Measurements from ENCODE around the gene TLE2. TPM values are rescaled to one million over a fixed set of nuclear protein-coding genes. Genes with fewer than 3 reads are reported as not detected.

TLE2 gene
- total and polyA plus RNA-seq, 4 experiments from 2014 or later, result 5.5 to 23.1 (median 14.0) TPM

Other genes starting within 250 kb of the TLE2 start
- gene SGTA, start 246.0 kb downstream of the TLE2 start, total RNA-seq, result 10 to 100 TPM; 37.0 to 37.8 TPM
- gene SGTA, start 246.0 kb downstream of the TLE2 start, polyA plus RNA-seq, result 10 to 100 TPM; 27.7 to 34.9 TPM
- gene THOP1, start 243.8 kb downstream of the TLE2 start, total RNA-seq, result 10 to 100 TPM; 25.4 to 26.1 TPM
- 10 to 100 TPM; 21.6 to 31.9 TPM for gene THOP1, start 243.8 kb downstream of the TLE2 start, polyA plus RNA-seq
- 10 to 100 TPM in 1 of 2 experiments, 1 to 10 TPM in 1; 9.1 to 10.5 TPM for gene ZNF554, start 209.4 kb downstream of the TLE2 start, total RNA-seq
- gene ZNF554, start 209.4 kb downstream of the TLE2 start, polyA plus RNA-seq, result 1 to 10 TPM in 1 of 2 donors, under 1 TPM in 1; 0.72 to 5.1 TPM
- gene ZNF555, start 187.8 kb downstream of the TLE2 start, total RNA-seq, result 10 to 100 TPM; 11.0 to 11.5 TPM
- 1 to 10 TPM; 2.2 to 5.1 TPM for gene ZNF555, start 187.8 kb downstream of the TLE2 start, polyA plus RNA-seq
- not detected for gene ZNF556, start 161.9 kb downstream of the TLE2 start, total RNA-seq
- gene ZNF556, start 161.9 kb downstream of the TLE2 start, polyA plus RNA-seq, result not detected
- 1 to 10 TPM; 4.2 to 4.7 TPM for gene ZNF57, start 128.4 kb downstream of the TLE2 start, total RNA-seq
- 1 to 10 TPM; 2.1 to 4.1 TPM for gene ZNF57, start 128.4 kb downstream of the TLE2 start, polyA plus RNA-seq
- 1 to 10 TPM; 5.8 to 6.4 TPM for gene ZNF77, start 84.3 kb downstream of the TLE2 start, total RNA-seq
- 1 to 10 TPM in 1 of 2 donors, under 1 TPM in 1; 0.21 to 2.4 TPM for gene ZNF77, start 84.3 kb downstream of the TLE2 start, polyA plus RNA-seq
- gene TLE6, start 51.7 kb downstream of the TLE2 start, total RNA-seq, result not detected
- not detected for gene TLE6, start 51.7 kb downstream of the TLE2 start, polyA plus RNA-seq
- 100 to 1,000 TPM; 876 to 900 TPM for gene TLE5, start 33.2 kb upstream of the TLE2 start, total RNA-seq
- 100 to 1,000 TPM; 572 to 943 TPM for gene TLE5, start 33.2 kb upstream of the TLE2 start, polyA plus RNA-seq
- gene GNA11, start 65.1 kb upstream of the TLE2 start, total RNA-seq, result 1 to 10 TPM; 3.5 to 3.9 TPM
- gene GNA11, start 65.1 kb upstream of the TLE2 start, polyA plus RNA-seq, result under 1 TPM; 0.09 to 0.39 TPM
- gene GNA15, start 106.8 kb upstream of the TLE2 start, total RNA-seq, result 1 to 10 TPM; 2.5 to 2.8 TPM
- gene GNA15, start 106.8 kb upstream of the TLE2 start, polyA plus RNA-seq, result 1 to 10 TPM; 4.1 to 4.8 TPM
- gene S1PR4, start 149.5 kb upstream of the TLE2 start, total RNA-seq, result 100 to 1,000 TPM; 231 to 235 TPM
- 100 to 1,000 TPM; 448 to 503 TPM for gene S1PR4, start 149.5 kb upstream of the TLE2 start, polyA plus RNA-seq
- gene NCLN, start 156.7 kb upstream of the TLE2 start, total RNA-seq, result 10 to 100 TPM; 53.0 to 59.3 TPM
- gene NCLN, start 156.7 kb upstream of the TLE2 start, polyA plus RNA-seq, result 10 to 100 TPM; 25.1 to 45.6 TPM
- under 1 TPM; 0.44 to 0.64 TPM for gene CELF5, start 195.4 kb upstream of the TLE2 start, total RNA-seq
- gene CELF5, start 195.4 kb upstream of the TLE2 start, polyA plus RNA-seq, result under 1 TPM in 1 of 2 donors, not detected in 1; 0.32 TPM